SW480 (cell line): ENCODE data around the gene PPP4C.

Source experiments
- DNase-seq: peaks from one replicate; pipeline ENCODE4 v3.0.0-alpha.2; 2016; ENCODE audit warnings: low spot score

PPP4C gene

GRCh38 chr16:30082545-30083090 lies 6.8 kb downstream of the PPP4C start:
- no peak for DNase-seq

- DNase-seq, result no peak
Observed at GRCh38 chr16:30083216-30084055, 7.6 kb downstream of the PPP4C start.

- no peak for DNase-seq
Observed at GRCh38 chr16:30084096-30084815, 8.5 kb downstream of the PPP4C start.

- DNase-seq, result no peak
Observed at GRCh38 chr16:30084816-30085159, 9.0 kb downstream of the PPP4C start.

- no peak for DNase-seq
Observed at GRCh38 chr16:30085247-30085646, 9.5 kb downstream of the PPP4C start.

- no peak for DNase-seq
Observed at GRCh38 chr16:30085820-30086219, 10.0 kb downstream of the PPP4C start.

- no peak for DNase-seq
Observed at GRCh38 chr16:30086291-30087140, 10.7 kb downstream of the PPP4C start.

GRCh38 chr16:30087181-30087898 lies 11.5 kb downstream of the PPP4C start:
- no peak for DNase-seq

- DNase-seq, result no peak
Observed at GRCh38 chr16:30088237-30088831, 12.5 kb downstream of the PPP4C start.

- no peak for DNase-seq
Observed at GRCh38 chr16:30088832-30089624, 13.2 kb downstream of the PPP4C start.

- DNase-seq, result no peak
Observed at GRCh38 chr16:30090610-30091331, 15.0 kb downstream of the PPP4C start.

- peak; percentile 88 for DNase-seq
Observed at GRCh38 chr16:30091474-30092372, 15.9 kb downstream of the PPP4C start, which contains the start of gene TBX6. TBX6 (minus strand) TSS chr16:30091924; CDS start chr16:30091193, 731 bp downstream.

- DNase-seq, result peak; percentile 95
Observed at GRCh38 chr16:30092373-30093010, 16.7 kb downstream of the PPP4C start.

- DNase-seq, result no peak
Observed at GRCh38 chr16:30094541-30095165, 18.9 kb downstream of the PPP4C start.

- DNase-seq, result no peak
Observed at GRCh38 chr16:30095166-30096078, 19.6 kb downstream of the PPP4C start.

GRCh38 chr16:30096105-30096861 lies 20.5 kb downstream of the PPP4C start, which contains the start of gene YPEL3:
YPEL3 (minus strand) TSS chr16:30096213; CDS start chr16:30095482, 731 bp downstream.
- peak; percentile 85 for DNase-seq
